Measurements from ENCODE around the gene RIMKLA.
A peak's percentile ranks its signal among the peaks of the same experiment; 100 is the strongest.

Gene RIMKLA

DNA sequence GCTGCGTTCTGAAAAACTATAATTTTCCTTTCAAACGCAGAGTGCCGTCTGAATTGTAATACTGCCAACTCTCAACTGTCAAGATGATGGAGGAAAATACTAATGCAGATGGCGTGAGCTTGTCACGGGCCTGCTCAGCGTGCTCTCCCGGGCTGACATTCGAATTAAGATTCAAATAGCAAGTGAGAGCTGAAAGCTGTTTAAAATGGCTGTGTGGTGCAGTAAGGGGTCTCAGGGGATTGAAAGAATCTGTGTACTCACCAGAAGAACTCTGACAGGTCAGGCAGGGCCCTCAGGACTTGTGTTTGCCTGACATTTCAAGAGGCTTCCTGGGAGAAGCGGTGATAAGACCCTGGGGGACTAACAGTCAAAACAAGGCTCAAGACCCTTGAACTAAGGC is 42.1 kb downstream of the RIMKLA start:
- DNase-seq (ENCODE audit: low spot score): no peak
- in situ Hi-C loops (cut with MboI; ENCODE audit: low sequenced_read_pairs, unreplicated experiment): no loop called here
- TF ChIP-seq, protein P1, sequence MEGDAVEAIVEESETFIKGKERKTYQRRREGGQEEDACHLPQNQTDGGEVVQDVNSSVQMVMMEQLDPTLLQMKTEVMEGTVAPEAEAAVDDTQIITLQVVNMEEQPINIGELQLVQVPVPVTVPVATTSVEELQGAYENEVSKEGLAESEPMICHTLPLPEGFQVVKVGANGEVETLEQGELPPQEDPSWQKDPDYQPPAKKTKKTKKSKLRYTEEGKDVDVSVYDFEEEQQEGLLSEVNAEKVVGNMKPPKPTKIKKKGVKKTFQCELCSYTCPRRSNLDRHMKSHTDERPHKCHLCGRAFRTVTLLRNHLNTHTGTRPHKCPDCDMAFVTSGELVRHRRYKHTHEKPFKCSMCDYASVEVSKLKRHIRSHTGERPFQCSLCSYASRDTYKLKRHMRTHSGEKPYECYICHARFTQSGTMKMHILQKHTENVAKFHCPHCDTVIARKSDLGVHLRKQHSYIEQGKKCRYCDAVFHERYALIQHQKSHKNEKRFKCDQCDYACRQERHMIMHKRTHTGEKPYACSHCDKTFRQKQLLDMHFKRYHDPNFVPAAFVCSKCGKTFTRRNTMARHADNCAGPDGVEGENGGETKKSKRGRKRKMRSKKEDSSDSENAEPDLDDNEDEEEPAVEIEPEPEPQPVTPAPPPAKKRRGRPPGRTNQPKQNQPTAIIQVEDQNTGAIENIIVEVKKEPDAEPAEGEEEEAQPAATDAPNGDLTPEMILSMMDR (IDR thresholded peaks at IDR 0.05; ENCODE audit: borderline replicate concordance, control extremely low read depth, extremely low read depth, insufficient read depth, missing control alignments): no peak

DNA sequence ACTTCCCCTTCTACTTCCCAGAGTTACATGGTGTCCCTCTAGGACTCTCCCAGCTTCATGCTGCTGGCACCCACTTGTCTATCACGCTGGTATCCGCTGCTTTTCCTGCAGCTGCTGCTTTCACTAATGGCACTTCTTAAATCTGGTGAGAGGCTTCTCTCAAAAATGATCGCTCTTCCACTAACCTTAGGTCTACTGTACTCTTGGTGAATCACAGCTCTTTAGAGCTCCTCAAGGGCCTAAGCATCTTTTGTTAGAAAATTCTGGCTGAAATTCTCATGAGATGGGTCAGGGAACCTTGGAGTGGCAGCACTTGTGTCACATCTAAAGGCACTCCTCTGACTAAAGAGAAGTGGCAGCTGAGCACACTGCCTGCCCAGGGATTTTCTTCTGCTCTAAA is 43.1 kb downstream of the RIMKLA start:
- in situ Hi-C loops (cut with MboI; ENCODE audit: low sequenced_read_pairs, unreplicated experiment): no loop called here
- DNase-seq (ENCODE audit: low spot score): no peak
- TF ChIP-seq, protein P1 (IDR thresholded peaks at IDR 0.05; ENCODE audit: borderline replicate concordance, control extremely low read depth, extremely low read depth, insufficient read depth, missing control alignments): no peak

DNA sequence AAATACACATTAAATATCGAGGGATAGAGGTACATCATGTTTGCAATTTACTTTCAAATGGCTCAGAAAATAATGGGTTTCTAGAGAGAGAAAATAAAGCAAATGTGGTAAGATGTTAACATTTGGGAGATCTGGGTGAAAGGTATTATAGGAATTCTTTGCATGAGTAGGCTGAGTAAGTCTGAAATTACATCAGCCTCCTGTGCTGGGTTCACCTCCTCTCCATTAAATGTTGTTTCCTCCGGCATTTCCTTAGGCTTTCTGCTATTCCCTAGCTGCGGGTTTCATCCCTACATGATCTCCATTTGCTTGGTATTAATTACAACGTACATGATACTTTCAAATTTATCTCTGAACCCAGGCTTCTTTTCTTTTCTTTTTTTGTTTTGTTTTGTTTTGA is 43.6 kb downstream of the RIMKLA start:
- TF ChIP-seq, protein P1 (IDR thresholded peaks at IDR 0.05; ENCODE audit: borderline replicate concordance, control extremely low read depth, extremely low read depth, insufficient read depth, missing control alignments): no peak

DNA sequence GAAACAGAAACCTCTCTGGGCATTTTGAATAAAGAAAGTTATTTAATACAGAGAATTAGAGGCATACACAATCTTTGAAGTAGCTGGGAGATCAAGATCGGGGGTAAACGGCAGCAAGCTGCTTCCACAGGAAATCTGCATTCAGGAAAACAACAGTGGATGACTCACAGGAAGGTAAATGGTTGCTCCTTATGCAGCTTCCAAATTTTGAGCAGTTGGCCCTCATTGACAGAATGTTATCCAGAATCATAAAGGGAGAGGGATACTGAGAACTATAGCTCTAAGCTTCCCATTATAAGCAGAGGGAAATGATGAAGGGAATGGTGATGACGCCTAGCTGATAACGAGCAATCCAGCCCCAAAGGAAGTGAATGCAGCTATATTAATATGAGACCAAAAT is 46.6 kb downstream of the RIMKLA start:
- TF ChIP-seq, protein P1 (IDR thresholded peaks at IDR 0.05; ENCODE audit: borderline replicate concordance, control extremely low read depth, extremely low read depth, insufficient read depth, missing control alignments): no peak
- in situ Hi-C loops (cut with MboI; ENCODE audit: low sequenced_read_pairs, unreplicated experiment): no loop called here
- no peak for DNase-seq (ENCODE audit: low spot score)

More for the DNA sequence above, 43.6 kb downstream of the RIMKLA start:
- DNase-seq (ENCODE audit: low spot score): no peak
- in situ Hi-C loops (cut with MboI; ENCODE audit: low sequenced_read_pairs, unreplicated experiment): no loop called here

DNA sequence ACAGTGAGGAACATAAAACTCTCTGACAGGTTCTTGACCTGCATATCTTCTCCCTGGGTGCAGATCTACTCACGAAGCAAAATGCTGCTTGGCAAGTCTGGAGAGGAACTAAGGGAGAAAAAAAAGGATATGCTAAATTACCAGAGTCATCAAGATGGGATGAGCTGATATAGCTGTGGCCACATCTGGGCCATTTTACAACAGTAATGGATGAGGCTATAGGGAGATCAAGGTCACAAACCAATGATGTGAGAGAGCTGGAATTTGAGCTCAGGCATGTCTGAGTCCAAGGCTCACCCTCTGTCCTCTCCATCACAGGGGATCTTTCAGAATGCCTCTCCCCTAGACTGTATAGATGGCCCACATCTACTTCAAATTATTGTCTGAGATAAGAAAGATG is 49.0 kb downstream of the RIMKLA start:
- DNase-seq (ENCODE audit: low spot score): no peak
- in situ Hi-C loops (cut with MboI; ENCODE audit: low sequenced_read_pairs, unreplicated experiment): no loop called here
- TF ChIP-seq, protein P1 (IDR thresholded peaks at IDR 0.05; ENCODE audit: borderline replicate concordance, control extremely low read depth, extremely low read depth, insufficient read depth, missing control alignments): no peak

DNA sequence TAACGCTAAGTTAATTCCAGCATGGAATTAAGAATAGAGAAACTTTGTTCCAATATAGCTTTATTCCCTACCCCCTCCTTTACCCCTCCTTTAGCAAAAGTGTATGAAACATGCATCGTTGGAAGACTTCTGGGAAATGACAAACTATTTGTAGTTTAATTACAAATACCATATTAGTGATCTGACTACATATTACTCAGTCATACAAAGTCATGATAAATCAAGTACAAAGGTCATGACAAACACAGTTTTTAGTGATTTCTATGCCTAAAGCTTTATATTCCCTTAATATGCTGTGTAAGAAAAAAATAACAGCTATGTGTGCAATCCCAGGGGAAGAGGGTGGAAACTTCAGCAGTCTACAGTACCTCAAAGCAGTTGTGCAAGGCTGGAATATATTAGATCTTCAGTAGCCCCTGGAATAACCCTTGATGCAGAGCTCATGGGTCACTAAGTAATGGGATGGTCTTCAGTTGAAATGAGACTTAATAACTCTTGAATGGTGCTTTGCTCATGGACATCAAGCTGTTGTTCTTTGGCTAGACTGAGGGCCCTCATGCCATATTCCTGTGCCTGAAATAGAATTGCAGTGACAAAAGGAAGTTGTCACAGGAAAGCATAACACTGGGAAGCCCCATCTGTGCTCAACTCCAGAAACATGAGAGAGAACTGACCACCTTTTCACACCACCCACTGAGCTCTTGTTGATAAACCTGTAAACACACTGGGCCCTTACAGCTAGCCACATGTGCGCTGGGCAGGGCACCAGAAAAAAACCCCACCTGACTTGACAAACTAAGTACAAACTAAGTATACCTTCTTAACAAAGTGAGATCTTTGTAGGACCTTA is 49.9 kb downstream of the RIMKLA start:
- TF ChIP-seq, protein P1 (IDR thresholded peaks at IDR 0.05; ENCODE audit: borderline replicate concordance, control extremely low read depth, extremely low read depth, insufficient read depth, missing control alignments): no peak
- in situ Hi-C loops (cut with MboI; ENCODE audit: low sequenced_read_pairs, unreplicated experiment): no loop called here
- peak; percentile 43 for DNase-seq (ENCODE audit: low spot score)
